ENCODE data around the gene PRKAR1A. TPM values are rescaled to one million over a fixed set of nuclear protein-coding genes. Genes with fewer than 3 reads are reported as not detected.
A peak's percentile ranks its signal among the peaks of the same experiment; 100 is the strongest.

Gene PRKAR1A
- total RNA-seq, 2 experiments from 2014 or later: 158 to 332 TPM

GRCh38 chr17:68513932-68514331, 1.7 kb downstream of the PRKAR1A start:
- intact Hi-C loops (cut with micrococcal nuclease; ENCODE audit: unreplicated experiment): loop anchor here (2.0 to 5.0 kb wide), 5 partner anchors 23 to 1068 kb away; partner anchors contain the start of gene KPNA2
- Histone ChIP-seq H3K27ac (ENCODE audit: low read depth, low read length, poor library complexity, severe bottlenecking) (no peak overlapping the region), H4K20me1 (ENCODE audit: insufficient read depth, low read length) (peaks cover 26% of the 10 kb centered on the region), H3K4me3 (ENCODE audit: low read depth, low read length, poor library complexity, severe bottlenecking) (peak overlapping the region; percentile 90), H3K9me3 (ENCODE audit: low read length) (peaks cover 22% of the 10 kb centered on the region; the same call in 1 of the 2 replicates), H3K79me2 (ENCODE audit: insufficient read depth, low read depth, low read length) (peaks cover 52% of the 10 kb centered on the region), H3K4me2 (ENCODE audit: low read length) (peak overlapping the region; percentile 86), H3K4me1 (ENCODE audit: insufficient read depth, low read length, poor library complexity, severe bottlenecking) (peaks cover 47% of the 10 kb centered on the region), H3K9me2 (ENCODE audit: insufficient read depth, low read length) (no peaks in the 10 kb centered on the region), H3K36me3 (ENCODE audit: insufficient read depth, low read length) (peaks cover 52% of the 10 kb centered on the region), H2AFZ (ENCODE audit: low read length) (no peak overlapping the region)
- BruUV-seq (replicated peaks): no TSS peak
- no peak for DNase-seq (ENCODE audit: low spot score)
- ChIA-PET POLR2A (interaction anchor here (0.6 to 0.8 kb wide), 2 partner anchors 15 to 829 kb away, joined by 3 read pairs; no protein-coding TSS in a partner anchor), CTCF (ENCODE audit: unreplicated experiment) (no interaction called here)
- TF ChIP-seq EZH2phosphoT487 (IDR thresholded peaks at IDR 0.05; ENCODE audit: borderline replicate concordance, low read depth, low read length): no peak
- TF ChIP-seq CTCF (conservative IDR thresholded peaks at IDR 0.05; ENCODE audit: low read length): no peak

GRCh38 chr17:68514831-68515635, 2.8 kb downstream of the PRKAR1A start:
- Histone ChIP-seq H3K9me3 (ENCODE audit: low read length) (peaks cover 22% of the 10 kb centered on the region; the same call in 1 of the 2 replicates), H2AFZ (ENCODE audit: low read length) (no peak overlapping the region), H3K27ac (ENCODE audit: low read depth, low read length, poor library complexity, severe bottlenecking) (no peak overlapping the region), H3K79me2 (ENCODE audit: insufficient read depth, low read depth, low read length) (peaks cover 57% of the 10 kb centered on the region), H3K36me3 (ENCODE audit: insufficient read depth, low read length) (peaks cover 63% of the 10 kb centered on the region), H3K4me3 (ENCODE audit: low read depth, low read length, poor library complexity, severe bottlenecking) (peak overlapping the region; percentile 90), H3K9me2 (ENCODE audit: insufficient read depth, low read length) (no peaks in the 10 kb centered on the region), H4K20me1 (ENCODE audit: insufficient read depth, low read length) (peaks cover 26% of the 10 kb centered on the region), H3K4me2 (ENCODE audit: low read length) (peak overlapping the region; percentile 86), H3K4me1 (ENCODE audit: insufficient read depth, low read length, poor library complexity, severe bottlenecking) (peaks cover 36% of the 10 kb centered on the region)
- no peak for TF ChIP-seq CTCF (conservative IDR thresholded peaks at IDR 0.05; ENCODE audit: low read length)
- TF ChIP-seq EZH2phosphoT487 (IDR thresholded peaks at IDR 0.05; ENCODE audit: borderline replicate concordance, low read depth, low read length): no peak
- POLR2A ChIA-PET: interaction anchor here (0.5 to 2.9 kb wide), 4 partner anchors 17 to 520 kb away, joined by 3 to 14 read pairs (median 4); no protein-coding TSS in a partner anchor
- CTCF ChIA-PET (ENCODE audit: unreplicated experiment): no interaction called here
- intact Hi-C loops (cut with micrococcal nuclease; ENCODE audit: unreplicated experiment): loop anchor here (5.0 kb wide), 3 partner anchors 333 to 1067 kb away; partner anchors contain the start of gene KPNA2
- no TSS peak for BruUV-seq (replicated peaks)
- DNase-seq (ENCODE audit: low spot score): no peak

Measured in OCI-LY7 (cell line).